GM23338 (cell line): Measurements from ENCODE around the gene PIMREG. TPM values are rescaled to one million over a fixed set of nuclear protein-coding genes. Genes with fewer than 3 reads are reported as not detected.

Source experiments
- ATAC-seq: fragments of 200-7000 bp; cut with Tn5 transposase; 3 replicates; pipeline ENCODE4 v1.9.1; 2020
- DNase-seq: peaks from one replicate; pipeline ENCODE4 v3.0.0-alpha.2; 2015; ENCODE audit warnings: low spot score
- H2AFZ ChIP-seq: fragments of 200-600 bp; sonication (generic); 2 replicates; pipeline ENCODE4 v1.8.0; 2016; ENCODE audit warnings: antibody characterized with exemption, mild to moderate bottlenecking, moderate library complexity
- H3F3A ChIP-seq: fragments of 200-600 bp; sonication (generic); replicated peaks from 2 replicates; pipeline ENCODE4 v1.8.0; 2017; ENCODE audit warnings: antibody characterized with exemption, mixed run types, low read depth
- H3K27ac ChIP-seq: fragments of 200-600 bp; sonication (generic); 2 replicates; pipeline ENCODE4 v1.6.1; 2016; ENCODE audit warnings: low read depth
- H3K27me3 ChIP-seq: fragments of 200-600 bp; sonication (generic); 2 replicates; pipeline ENCODE4 v1.8.0; 2016; ENCODE audit warnings: mild to moderate bottlenecking, mixed run types, moderate library complexity; ENCODE audit not compliant: insufficient read depth
- H3K36me3 ChIP-seq: fragments of 200-600 bp; sonication (generic); 2 replicates; pipeline ENCODE4 v1.8.0; 2016; ENCODE audit warnings: mild to moderate bottlenecking; ENCODE audit not compliant: insufficient read depth
- H3K4me1 ChIP-seq: fragments of 200-600 bp; sonication (generic); 2 replicates; pipeline ENCODE4 v1.8.0; 2016; ENCODE audit warnings: mild to moderate bottlenecking, moderate library complexity; ENCODE audit not compliant: insufficient read depth
- H3K4me2 ChIP-seq: fragments of 200-600 bp; sonication (generic); 2 replicates; pipeline ENCODE4 v1.7.1; 2017; ENCODE audit warnings: mixed run types
- H3K4me3 ChIP-seq: fragments of 200-600 bp; sonication (generic); 2 replicates; pipeline ENCODE4 v1.6.1; 2016; ENCODE audit warnings: mixed run types
- H3K79me2 ChIP-seq: fragments of 200-600 bp; sonication (generic); replicated peaks from 2 replicates; pipeline ENCODE4 v1.8.0; 2017; ENCODE audit warnings: mild to moderate bottlenecking; ENCODE audit not compliant: insufficient read depth
- H3K9me2 ChIP-seq: fragments of 200-600 bp; sonication (generic); 2 replicates; pipeline ENCODE4 v1.8.0; 2017; ENCODE audit not compliant: insufficient read depth
- H4K20me1 ChIP-seq: fragments of 200-600 bp; sonication (generic); replicated peaks from 2 replicates; pipeline ENCODE4 v1.8.0; 2017; ENCODE audit warnings: mild to moderate bottlenecking; ENCODE audit not compliant: insufficient read depth
- H3K27ac Mint-ChIP-seq: 2 replicates; pipeline ENCODE4 v1.8.0; 2020; ENCODE audit warnings: inconsistent platforms, mild to moderate bottlenecking, moderate library complexity, mixed read lengths
- H3K27me3 Mint-ChIP-seq: 3 replicates; pipeline ENCODE4 v1.8.0; 2022; ENCODE audit warnings: low read depth, mild to moderate bottlenecking, moderate library complexity, mixed read lengths, inconsistent platforms; ENCODE audit not compliant: insufficient read depth, poor library complexity
- H3K36me3 Mint-ChIP-seq: 3 replicates; pipeline ENCODE4 v1.8.0; 2021; ENCODE audit warnings: low read depth, mild to moderate bottlenecking, inconsistent platforms, moderate library complexity, mixed read lengths
- H3K4me1 Mint-ChIP-seq: 3 replicates; pipeline ENCODE4 v1.8.0; 2020; ENCODE audit warnings: mild to moderate bottlenecking, inconsistent platforms, mixed read lengths
- H3K4me3 Mint-ChIP-seq: 3 replicates; pipeline ENCODE4 v1.8.0; 2021; ENCODE audit warnings: moderate library complexity, mild to moderate bottlenecking, inconsistent platforms, mixed read lengths
- H3K9me3 Mint-ChIP-seq: 3 replicates; pipeline ENCODE4 v1.8.0; 2020; ENCODE audit warnings: moderate library complexity, mild to moderate bottlenecking, inconsistent platforms, mixed read lengths
- CREB1 ChIP-seq: fragments of 250-450 bp; sonication (Bioruptor Pico); IDR thresholded peaks from 2 replicates; pipeline ENCODE4 v1.5.0; 2020; ENCODE audit warnings: low read depth, mild to moderate bottlenecking, moderate library complexity
- CTCF ChIP-seq, 2 experiments: fragments of 200-600 bp in 1 of 2; sonication (generic) in 1 of 2; conservative IDR thresholded peaks; 2 replicates each; pipeline versions ENCODE4 v1.5.1 to v1.6.1; 2016 to 2017; ENCODE audit warnings: antibody characterized with exemption in 2 of 2, low read depth in 2 of 2, mild to moderate bottlenecking in 2 of 2, moderate library complexity in 1 of 2
- ETS1 ChIP-seq: IDR thresholded peaks from 2 replicates; pipeline ENCODE4 v1.6.1; 2016; ENCODE audit warnings: antibody characterized with exemption
- EZH2 ChIP-seq: fragments of 200-600 bp; sonication (generic); IDR thresholded peaks from one replicate; pipeline ENCODE4 v1.8.0; 2017; ENCODE audit warnings: antibody characterized with exemption, mild to moderate bottlenecking, low read depth; ENCODE audit not compliant: unreplicated experiment
- EZH2phosphoT487 ChIP-seq: fragments of 200-600 bp; sonication (generic); IDR thresholded peaks from one replicate; pipeline ENCODE4 v1.8.1; 2018; ENCODE audit warnings: antibody characterized with exemption; ENCODE audit not compliant: unreplicated experiment
- JUNB ChIP-seq: IDR thresholded peaks from one replicate; pipeline ENCODE4 v1.6.1; 2016; ENCODE audit warnings: antibody characterized with exemption; ENCODE audit not compliant: unreplicated experiment
- NANOG ChIP-seq: IDR thresholded peaks from 2 replicates; pipeline ENCODE4 v1.6.1; 2016; ENCODE audit warnings: antibody characterized with exemption, borderline replicate concordance
- POLR2AphosphoS5 ChIP-seq: IDR thresholded peaks from 2 replicates; pipeline ENCODE4 v1.6.1; 2016; ENCODE audit warnings: antibody characterized with exemption, low read depth
- STAT1 ChIP-seq: IDR thresholded peaks from one replicate; pipeline ENCODE4 v1.6.1; 2016; ENCODE audit warnings: antibody characterized with exemption; ENCODE audit not compliant: unreplicated experiment
- ZNF114 ChIP-seq: fragments of 250-450 bp; sonication (Bioruptor Pico); IDR thresholded peaks from 2 replicates; pipeline ENCODE4 v1.5.0; 2020; ENCODE audit warnings: mild to moderate bottlenecking, moderate library complexity
- ZNF331 ChIP-seq: fragments of 250-450 bp; sonication (Bioruptor Pico); IDR thresholded peaks from 2 replicates; pipeline ENCODE4 v1.5.0; 2020; ENCODE audit warnings: low read depth, mild to moderate bottlenecking, moderate library complexity
- ZNF462 ChIP-seq: fragments of 250-450 bp; sonication (Bioruptor Pico); IDR thresholded peaks from 2 replicates; pipeline ENCODE4 v1.5.0; 2020; ENCODE audit warnings: mild to moderate bottlenecking, moderate library complexity
- polyA plus RNA-seq: library from polyadenylated mRNA; unstranded; fragments of >200 nt; fragmentation: Nextera tagmentation; extraction: Ambion mirVana; gene quantifications from 2 replicates; pipeline ENCODE4 v1.2.1, GENCODE V29; 2016
- total RNA-seq: library from RNA; depleted of rRNA; stranded (reverse); fragments of >200 nt; shearing (Covaris generic); gene quantifications from 2 replicates; pipeline ENCODE4 v1.2.3, GENCODE V29; 2014

Gene PIMREG
- total and polyA plus RNA-seq, 2 experiments from 2014 or later: 87.8 to 144 TPM

GRCh38 chr17:6458460-6458950 is 14.2 kb downstream of the PIMREG start:
- H3K27me3 Mint-ChIP-seq: peaks cover 28% of the 10 kb centered on the region

More at GRCh38 chr17:6458460-6458950, 14.2 kb downstream of the PIMREG start:
- Mint-ChIP-seq H3K4me1 (peaks cover 51% of the 10 kb centered on the region), H3K9me3 (no peaks in the 10 kb centered on the region), H3K4me3 (no peak overlapping the region), H3K36me3 (no peaks in the 10 kb centered on the region; the same call in 2 of the 3 replicates), H3K27ac (no peak overlapping the region)
- H2AFZ ChIP-seq: no peak overlapping the region
- no peak for DNase-seq
- H3K4me1 ChIP-seq: peaks cover 23% of the 10 kb centered on the region
- H3K36me3 ChIP-seq: no peaks in the 10 kb centered on the region
- no peaks in the 10 kb centered on the region for H3K9me2 ChIP-seq
- no peaks in the 10 kb centered on the region for H3K27me3 ChIP-seq
- H3F3A ChIP-seq: no peaks in the 10 kb centered on the region
- no peak for TF ChIP-seq ZNF114 (CRISPR knock-in tag)
- no peak for TF ChIP-seq POLR2AphosphoS5
- TF ChIP-seq STAT1: no peak
- TF ChIP-seq JUNB: no peak
- TF ChIP-seq ETS1: no peak
- no peak for TF ChIP-seq ZNF462 (CRISPR knock-in tag)
- no peak for TF ChIP-seq NANOG
- no peak for TF ChIP-seq ZNF331 (CRISPR knock-in tag)
- TF ChIP-seq EZH2phosphoT487: no peak
- TF ChIP-seq CTCF (conservative IDR thresholded peaks at IDR 0.05; ENCODE audit: low read depth in 2 of 2): no peak
- no peak for TF ChIP-seq EZH2
- no peak for TF ChIP-seq CREB1 (CRISPR knock-in tag)
- H3K4me3 ChIP-seq: no peak overlapping the region
- no peaks in the 10 kb centered on the region for H3K79me2 ChIP-seq
- no peak for ATAC-seq
- H4K20me1 ChIP-seq: no peaks in the 10 kb centered on the region
- no peak overlapping the region for H3K4me2 ChIP-seq
- H3K27ac ChIP-seq: no peak overlapping the region
